GM23338 (cell line): ENCODE results near the gene CACNA1B. TPM values are rescaled to one million over a fixed set of nuclear protein-coding genes. Genes with fewer than 3 reads are reported as not detected.

Experiments
- ATAC-seq: fragments of 200-7000 bp; cut with Tn5 transposase; 3 replicates; pipeline ENCODE4 v1.9.1; 2020
- DNase-seq: peaks from one replicate; pipeline ENCODE4 v3.0.0-alpha.2; 2015; ENCODE audit warnings: low spot score
- H2AFZ ChIP-seq: fragments of 200-600 bp; sonication (generic); 2 replicates; pipeline ENCODE4 v1.8.0; 2016; ENCODE audit warnings: antibody characterized with exemption, mild to moderate bottlenecking, moderate library complexity
- H3F3A ChIP-seq: fragments of 200-600 bp; sonication (generic); replicated peaks from 2 replicates; pipeline ENCODE4 v1.8.0; 2017; ENCODE audit warnings: antibody characterized with exemption, mixed run types, low read depth
- H3K27ac ChIP-seq: fragments of 200-600 bp; sonication (generic); 2 replicates; pipeline ENCODE4 v1.6.1; 2016; ENCODE audit warnings: low read depth
- H3K27me3 ChIP-seq: fragments of 200-600 bp; sonication (generic); 2 replicates; pipeline ENCODE4 v1.8.0; 2016; ENCODE audit warnings: mild to moderate bottlenecking, mixed run types, moderate library complexity; ENCODE audit not compliant: insufficient read depth
- H3K36me3 ChIP-seq: fragments of 200-600 bp; sonication (generic); 2 replicates; pipeline ENCODE4 v1.8.0; 2016; ENCODE audit warnings: mild to moderate bottlenecking; ENCODE audit not compliant: insufficient read depth
- H3K4me1 ChIP-seq: fragments of 200-600 bp; sonication (generic); 2 replicates; pipeline ENCODE4 v1.8.0; 2016; ENCODE audit warnings: mild to moderate bottlenecking, moderate library complexity; ENCODE audit not compliant: insufficient read depth
- H3K4me2 ChIP-seq: fragments of 200-600 bp; sonication (generic); 2 replicates; pipeline ENCODE4 v1.7.1; 2017; ENCODE audit warnings: mixed run types
- H3K4me3 ChIP-seq: fragments of 200-600 bp; sonication (generic); 2 replicates; pipeline ENCODE4 v1.6.1; 2016; ENCODE audit warnings: mixed run types
- H3K79me2 ChIP-seq: fragments of 200-600 bp; sonication (generic); replicated peaks from 2 replicates; pipeline ENCODE4 v1.8.0; 2017; ENCODE audit warnings: mild to moderate bottlenecking; ENCODE audit not compliant: insufficient read depth
- H3K9me2 ChIP-seq: fragments of 200-600 bp; sonication (generic); 2 replicates; pipeline ENCODE4 v1.8.0; 2017; ENCODE audit not compliant: insufficient read depth
- H4K20me1 ChIP-seq: fragments of 200-600 bp; sonication (generic); replicated peaks from 2 replicates; pipeline ENCODE4 v1.8.0; 2017; ENCODE audit warnings: mild to moderate bottlenecking; ENCODE audit not compliant: insufficient read depth
- H3K27ac Mint-ChIP-seq: 2 replicates; pipeline ENCODE4 v1.8.0; 2020; ENCODE audit warnings: inconsistent platforms, mild to moderate bottlenecking, moderate library complexity, mixed read lengths
- H3K27me3 Mint-ChIP-seq: 3 replicates; pipeline ENCODE4 v1.8.0; 2022; ENCODE audit warnings: low read depth, mild to moderate bottlenecking, moderate library complexity, mixed read lengths, inconsistent platforms; ENCODE audit not compliant: insufficient read depth, poor library complexity
- H3K36me3 Mint-ChIP-seq: 3 replicates; pipeline ENCODE4 v1.8.0; 2021; ENCODE audit warnings: low read depth, mild to moderate bottlenecking, inconsistent platforms, moderate library complexity, mixed read lengths
- H3K4me1 Mint-ChIP-seq: 3 replicates; pipeline ENCODE4 v1.8.0; 2020; ENCODE audit warnings: mild to moderate bottlenecking, inconsistent platforms, mixed read lengths
- H3K4me3 Mint-ChIP-seq: 3 replicates; pipeline ENCODE4 v1.8.0; 2021; ENCODE audit warnings: moderate library complexity, mild to moderate bottlenecking, inconsistent platforms, mixed read lengths
- H3K9me3 Mint-ChIP-seq: 3 replicates; pipeline ENCODE4 v1.8.0; 2020; ENCODE audit warnings: moderate library complexity, mild to moderate bottlenecking, inconsistent platforms, mixed read lengths
- CREB1 ChIP-seq: fragments of 250-450 bp; sonication (Bioruptor Pico); IDR thresholded peaks from 2 replicates; pipeline ENCODE4 v1.5.0; 2020; ENCODE audit warnings: low read depth, mild to moderate bottlenecking, moderate library complexity
- EZH2 ChIP-seq: fragments of 200-600 bp; sonication (generic); IDR thresholded peaks from one replicate; pipeline ENCODE4 v1.8.0; 2017; ENCODE audit warnings: antibody characterized with exemption, mild to moderate bottlenecking, low read depth; ENCODE audit not compliant: unreplicated experiment
- EZH2phosphoT487 ChIP-seq: fragments of 200-600 bp; sonication (generic); IDR thresholded peaks from one replicate; pipeline ENCODE4 v1.8.1; 2018; ENCODE audit warnings: antibody characterized with exemption; ENCODE audit not compliant: unreplicated experiment
- JUNB ChIP-seq: IDR thresholded peaks from one replicate; pipeline ENCODE4 v1.6.1; 2016; ENCODE audit warnings: antibody characterized with exemption; ENCODE audit not compliant: unreplicated experiment
- NANOG ChIP-seq: IDR thresholded peaks from 2 replicates; pipeline ENCODE4 v1.6.1; 2016; ENCODE audit warnings: antibody characterized with exemption, borderline replicate concordance
- POLR2AphosphoS5 ChIP-seq: IDR thresholded peaks from 2 replicates; pipeline ENCODE4 v1.6.1; 2016; ENCODE audit warnings: antibody characterized with exemption, low read depth
- STAT1 ChIP-seq: IDR thresholded peaks from one replicate; pipeline ENCODE4 v1.6.1; 2016; ENCODE audit warnings: antibody characterized with exemption; ENCODE audit not compliant: unreplicated experiment
- ZNF114 ChIP-seq: fragments of 250-450 bp; sonication (Bioruptor Pico); IDR thresholded peaks from 2 replicates; pipeline ENCODE4 v1.5.0; 2020; ENCODE audit warnings: mild to moderate bottlenecking, moderate library complexity
- ZNF331 ChIP-seq: fragments of 250-450 bp; sonication (Bioruptor Pico); IDR thresholded peaks from 2 replicates; pipeline ENCODE4 v1.5.0; 2020; ENCODE audit warnings: low read depth, mild to moderate bottlenecking, moderate library complexity
- ZNF462 ChIP-seq: fragments of 250-450 bp; sonication (Bioruptor Pico); IDR thresholded peaks from 2 replicates; pipeline ENCODE4 v1.5.0; 2020; ENCODE audit warnings: mild to moderate bottlenecking, moderate library complexity
- polyA plus RNA-seq: library from polyadenylated mRNA; unstranded; fragments of >200 nt; fragmentation: Nextera tagmentation; extraction: Ambion mirVana; gene quantifications from 2 replicates; pipeline ENCODE4 v1.2.1, GENCODE V29; 2016
- total RNA-seq: library from RNA; depleted of rRNA; stranded (reverse); fragments of >200 nt; shearing (Covaris generic); gene quantifications from 2 replicates; pipeline ENCODE4 v1.2.3, GENCODE V29; 2014
- TF ChIP-seq, protein P1 (sequence below): IDR thresholded peaks from 2 replicates; pipeline ENCODE4 v1.6.1; 2016; ENCODE audit warnings: antibody characterized with exemption
- TF ChIP-seq, protein P2 (sequence below), 2 experiments: fragments of 200-600 bp in 1 of 2; sonication (generic) in 1 of 2; conservative IDR thresholded peaks; 2 replicates each; pipeline versions ENCODE4 v1.5.1 to v1.6.1; 2016 to 2017; ENCODE audit warnings: antibody characterized with exemption in 2 of 2, low read depth in 2 of 2, mild to moderate bottlenecking in 2 of 2, moderate library complexity in 1 of 2
- TF ChIP-seq, protein P3 (sequence below): IDR thresholded peaks from one replicate; pipeline ENCODE4 v1.6.1; 2018; ENCODE audit warnings: antibody characterized with exemption; ENCODE audit not compliant: unreplicated experiment

Gene CACNA1B
- total and polyA plus RNA-seq, 2 experiments from 2014 or later, result 1.1 to 10.4 TPM

- Histone ChIP-seq H3K9me2 (no peaks in the 10 kb centered on the region), H3K4me1 (no peaks in the 10 kb centered on the region), H3K4me2 (no peak overlapping the region), H3K27me3 (no peaks in the 10 kb centered on the region), H3K79me2 (no peaks in the 10 kb centered on the region), H2AFZ (no peak overlapping the region), H3K36me3 (no peaks in the 10 kb centered on the region), H3F3A (no peaks in the 10 kb centered on the region), H3K27ac (no peak overlapping the region), H3K4me3 (no peak overlapping the region), H4K20me1 (no peaks in the 10 kb centered on the region)
- TF ChIP-seq, protein P1, sequence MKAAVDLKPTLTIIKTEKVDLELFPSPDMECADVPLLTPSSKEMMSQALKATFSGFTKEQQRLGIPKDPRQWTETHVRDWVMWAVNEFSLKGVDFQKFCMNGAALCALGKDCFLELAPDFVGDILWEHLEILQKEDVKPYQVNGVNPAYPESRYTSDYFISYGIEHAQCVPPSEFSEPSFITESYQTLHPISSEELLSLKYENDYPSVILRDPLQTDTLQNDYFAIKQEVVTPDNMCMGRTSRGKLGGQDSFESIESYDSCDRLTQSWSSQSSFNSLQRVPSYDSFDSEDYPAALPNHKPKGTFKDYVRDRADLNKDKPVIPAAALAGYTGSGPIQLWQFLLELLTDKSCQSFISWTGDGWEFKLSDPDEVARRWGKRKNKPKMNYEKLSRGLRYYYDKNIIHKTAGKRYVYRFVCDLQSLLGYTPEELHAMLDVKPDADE, result no peak
- no peak for TF ChIP-seq EZH2
- no peak for TF ChIP-seq STAT1
- no peak for TF ChIP-seq NANOG
- no peak for TF ChIP-seq ZNF331 (CRISPR knock-in tag)
- TF ChIP-seq POLR2AphosphoS5, result no peak
- TF ChIP-seq ZNF114 (CRISPR knock-in tag), result no peak
- TF ChIP-seq CREB1 (CRISPR knock-in tag), result no peak
- TF ChIP-seq ZNF462 (CRISPR knock-in tag), result no peak
- TF ChIP-seq, protein P2, sequence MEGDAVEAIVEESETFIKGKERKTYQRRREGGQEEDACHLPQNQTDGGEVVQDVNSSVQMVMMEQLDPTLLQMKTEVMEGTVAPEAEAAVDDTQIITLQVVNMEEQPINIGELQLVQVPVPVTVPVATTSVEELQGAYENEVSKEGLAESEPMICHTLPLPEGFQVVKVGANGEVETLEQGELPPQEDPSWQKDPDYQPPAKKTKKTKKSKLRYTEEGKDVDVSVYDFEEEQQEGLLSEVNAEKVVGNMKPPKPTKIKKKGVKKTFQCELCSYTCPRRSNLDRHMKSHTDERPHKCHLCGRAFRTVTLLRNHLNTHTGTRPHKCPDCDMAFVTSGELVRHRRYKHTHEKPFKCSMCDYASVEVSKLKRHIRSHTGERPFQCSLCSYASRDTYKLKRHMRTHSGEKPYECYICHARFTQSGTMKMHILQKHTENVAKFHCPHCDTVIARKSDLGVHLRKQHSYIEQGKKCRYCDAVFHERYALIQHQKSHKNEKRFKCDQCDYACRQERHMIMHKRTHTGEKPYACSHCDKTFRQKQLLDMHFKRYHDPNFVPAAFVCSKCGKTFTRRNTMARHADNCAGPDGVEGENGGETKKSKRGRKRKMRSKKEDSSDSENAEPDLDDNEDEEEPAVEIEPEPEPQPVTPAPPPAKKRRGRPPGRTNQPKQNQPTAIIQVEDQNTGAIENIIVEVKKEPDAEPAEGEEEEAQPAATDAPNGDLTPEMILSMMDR (conservative IDR thresholded peaks at IDR 0.05; ENCODE audit: low read depth in 2 of 2), result no peak
- TF ChIP-seq, protein P3, sequence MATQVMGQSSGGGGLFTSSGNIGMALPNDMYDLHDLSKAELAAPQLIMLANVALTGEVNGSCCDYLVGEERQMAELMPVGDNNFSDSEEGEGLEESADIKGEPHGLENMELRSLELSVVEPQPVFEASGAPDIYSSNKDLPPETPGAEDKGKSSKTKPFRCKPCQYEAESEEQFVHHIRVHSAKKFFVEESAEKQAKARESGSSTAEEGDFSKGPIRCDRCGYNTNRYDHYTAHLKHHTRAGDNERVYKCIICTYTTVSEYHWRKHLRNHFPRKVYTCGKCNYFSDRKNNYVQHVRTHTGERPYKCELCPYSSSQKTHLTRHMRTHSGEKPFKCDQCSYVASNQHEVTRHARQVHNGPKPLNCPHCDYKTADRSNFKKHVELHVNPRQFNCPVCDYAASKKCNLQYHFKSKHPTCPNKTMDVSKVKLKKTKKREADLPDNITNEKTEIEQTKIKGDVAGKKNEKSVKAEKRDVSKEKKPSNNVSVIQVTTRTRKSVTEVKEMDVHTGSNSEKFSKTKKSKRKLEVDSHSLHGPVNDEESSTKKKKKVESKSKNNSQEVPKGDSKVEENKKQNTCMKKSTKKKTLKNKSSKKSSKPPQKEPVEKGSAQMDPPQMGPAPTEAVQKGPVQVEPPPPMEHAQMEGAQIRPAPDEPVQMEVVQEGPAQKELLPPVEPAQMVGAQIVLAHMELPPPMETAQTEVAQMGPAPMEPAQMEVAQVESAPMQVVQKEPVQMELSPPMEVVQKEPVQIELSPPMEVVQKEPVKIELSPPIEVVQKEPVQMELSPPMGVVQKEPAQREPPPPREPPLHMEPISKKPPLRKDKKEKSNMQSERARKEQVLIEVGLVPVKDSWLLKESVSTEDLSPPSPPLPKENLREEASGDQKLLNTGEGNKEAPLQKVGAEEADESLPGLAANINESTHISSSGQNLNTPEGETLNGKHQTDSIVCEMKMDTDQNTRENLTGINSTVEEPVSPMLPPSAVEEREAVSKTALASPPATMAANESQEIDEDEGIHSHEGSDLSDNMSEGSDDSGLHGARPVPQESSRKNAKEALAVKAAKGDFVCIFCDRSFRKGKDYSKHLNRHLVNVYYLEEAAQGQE, result no peak
- TF ChIP-seq JUNB, result no peak
- no peak for TF ChIP-seq EZH2phosphoT487
- DNase-seq, result no peak
- no peak for ATAC-seq
- Mint-ChIP-seq H3K4me1 (no peaks in the 10 kb centered on the region; the same call in 2 of the 3 replicates), H3K27me3 (peaks cover 8% of the 10 kb centered on the region), H3K27ac (no peak overlapping the region), H3K4me3 (no peak overlapping the region), H3K36me3 (peaks cover 4% of the 10 kb centered on the region), H3K9me3 (peaks cover 8% of the 10 kb centered on the region; the same call in 2 of the 3 replicates)
Measured at GRCh38 chr9:137843355-137843754, 34.2 kb upstream of the CACNA1B start.
